Heart right ventricle (tissue), 16 donors: ENCODE results near the gene TMEM143. TPM values are rescaled to one million over a fixed set of nuclear protein-coding genes. Genes with fewer than 3 reads are reported as not detected.
"Not testable (repeated sequence)": the region's sequence is repeated elsewhere in the genome, so short reads cannot be mapped to it uniquely, and the experiment has no call there.

ENCODE experiments used
- ATAC-seq, 8 donors: fragments of 200-7000 bp; cut with Tn5 transposase; one replicate each; pipeline ENCODE4 v1.9.1; 2020; ENCODE audit warnings: mild to moderate bottlenecking in 8 of 8, moderate library complexity in 8 of 8, moderate number of reproducible peaks in 1 of 8
- DNase-seq, 2 donors: peaks; one replicate each; pipeline ENCODE4 v3.0.0-alpha.2; 2020
- H3K27ac ChIP-seq, 10 donors: fragments of 200-600 bp; sonication (generic) in 2 of 10; one replicate each; pipeline versions ENCODE4 v1.5.0 to v1.8.0; 2020 to 2022; ENCODE audit warnings: mild to moderate bottlenecking in 3 of 10
- H3K27me3 ChIP-seq, 7 donors: fragments of 200-600 bp; one replicate each; pipeline ENCODE4 v1.8.0; 2021 to 2022; ENCODE audit warnings: mild to moderate bottlenecking in 2 of 7
- H3K36me3 ChIP-seq, 9 donors: fragments of 200-600 bp; sonication (generic) in 1 of 9; one replicate each; pipeline versions ENCODE4 v1.5.0 to v1.8.0; 2020 to 2022; ENCODE audit warnings: mild to moderate bottlenecking in 2 of 9
- H3K4me1 ChIP-seq, 9 donors: fragments of 200-600 bp; sonication (generic) in 1 of 9; one replicate each; pipeline versions ENCODE4 v1.5.0 to v1.8.0; 2020 to 2022; ENCODE audit warnings: mild to moderate bottlenecking in 4 of 9
- H3K4me3 ChIP-seq, 10 donors: fragments of 200-600 bp; sonication (generic) in 2 of 10; one replicate each; pipeline versions ENCODE4 v1.5.0 to v1.8.0; 2020 to 2022; ENCODE audit warnings: mild to moderate bottlenecking in 7 of 10, moderate library complexity in 2 of 10
- H3K9me3 ChIP-seq, 11 donors: fragments of 200-600 bp in 10 of 11; sonication (generic) in 2 of 11; one replicate each; pipeline versions ENCODE4 v1.5.0 to v1.8.0; 2013 to 2022; ENCODE audit warnings: mild to moderate bottlenecking in 2 of 11, control low read depth in 1 of 11, moderate library complexity in 1 of 11
- CTCF ChIP-seq, 9 donors: fragments of 200-600 bp; sonication (generic) in 2 of 9; IDR thresholded peaks; one replicate each; pipeline versions ENCODE4 v1.5.0 to v1.8.0; 2021 to 2022; ENCODE audit warnings: antibody characterized with exemption in 9 of 9, mild to moderate bottlenecking in 5 of 9, moderate library complexity in 1 of 9
- WGBS, 2 donors: extraction: QIAGEN DNeasy Blood & Tissue Kit; methylation state at CpG; one replicate each; pipeline ENCODE4 v1.1.7; 2013; ENCODE audit warnings: inconsistent platforms in 1 of 2; 5-methylcytosine and 5-hydroxymethylcytosine counted together
- intact Hi-C, 10 donors: fragments of 100-400 bp; cut with DNase I; formaldehyde crosslinking; loops; one replicate each; pipeline versions ENCODE4 v1.11.1 to v1.14.2; 2022
- polyA plus RNA-seq, 2 donors: library from polyadenylated mRNA; stranded (reverse); fragments of 200-250 nt; gene quantifications; one replicate each; pipeline ENCODE4 v1.2.3, GENCODE V29; 2013
- total RNA-seq, 10 donors: library from RNA; stranded (reverse); fragmentation: NEBNext Ultra II Directional in 3 of 10; extraction: Animal tissue kit (Norgen Biotek cat#: 25700) in 3 of 10; gene quantifications; one replicate each; pipeline versions ENCODE4 v1.2.1 to v1.2.4, GENCODE V29; 2021 to 2023
- donor health status: Arrhythmogenic right ventricular cardiomyopathy.
- donor health status: ischemic (EF 13 %, LVEDD 7.1; RV severe dilation, severe dysfunction).
- donor health status: healthy with polysubstance abuse.
- donor health status: DM: no; HTN: yes; CAD: no.
- donor health status: DM: no; HTN: no; CAD: no.
- donor health status: ischemic (EF 25% LVEDD 6.9; RV normal size, moderate dysfunction).
- donor health status: ischemic (EF 25% LVEDD 5.7; RV mildly dilated, moderate dysfunction).
- donor health status: healthy.
- donor health status: DM: yes; HTN: yes; CAD: no.
- donor health status: Ischemic cardiomyopathy.
- donor health status: ischemic (EF 35%, LVEDD 5.7; RV mildly dilated, moderate dysfunction).
- donor health status: nonischemic (EF 11% LVEDD 7.7; RV severe dilation, severe dysfunction).
- donor health status: DM: yes; HTN: yes; CAD: no.
- donor health status: PGD.
- donor health status: ischemic (EF 29% LVEDD 5.4; RV normal size, mild dysfunction).
- donor health status: nonischemic (EF 23%, LVEDD 6.1; RV moderate dilation, normal function).

Gene TMEM143
- total and polyA plus RNA-seq, 12 donors: 9.7 to 110 (median 80.4) TPM

- no peak for DNase-seq
- intact Hi-C loops: no loop called here
Measured at GRCh38 chr19:48379058-48379457, 15.3 kb upstream of the TMEM143 start.

GRCh38 chr19:48378194-48378570 lies 14.4 kb upstream of the TMEM143 start:
- Histone ChIP-seq H3K4me3 (no peak overlapping the region), H3K36me3 (peaks cover 0 to 31% (median 14%) of the 10 kb centered on the region in 9 donors), H3K27me3 (no peaks in the 10 kb centered on the region)

More at GRCh38 chr19:48379058-48379457, 15.3 kb upstream of the TMEM143 start:
- H3K9me3 ChIP-seq: no peaks in the 10 kb centered on the region
- TF ChIP-seq CTCF (IDR thresholded peaks at IDR 0.05): no peak
- H3K4me1 ChIP-seq: no peaks in the 10 kb centered on the region
- no peak overlapping the region for H3K27ac ChIP-seq
- 86 to 88% methylated on average over 5 of the region's 5 CpGs for WGBS, 2 donors
- no peak for ATAC-seq
- H3K27me3 ChIP-seq: no peaks in the 10 kb centered on the region
- peaks cover 0 to 40% (median 21%) of the 10 kb centered on the region in 9 donors for H3K36me3 ChIP-seq
- H3K4me3 ChIP-seq: no peak overlapping the region

GRCh38 chr19:48373567-48373966 lies 9.8 kb upstream of the TMEM143 start:
- no peak for ATAC-seq
- no peak for TF ChIP-seq CTCF (IDR thresholded peaks at IDR 0.05)

More at GRCh38 chr19:48378194-48378570, 14.4 kb upstream of the TMEM143 start:
- WGBS, 2 donors: 94 to 97% methylated on average over 10 of the region's 10 CpGs
- Histone ChIP-seq H3K27ac (no peak overlapping the region), H3K9me3 (no peaks in the 10 kb centered on the region), H3K4me1 (no peaks in the 10 kb centered on the region)
- no peak for ATAC-seq
- intact Hi-C loops: no loop called here
- no peak for DNase-seq
- TF ChIP-seq CTCF (IDR thresholded peaks at IDR 0.05): no peak

GRCh38 chr19:48372904-48373303 lies 9.2 kb upstream of the TMEM143 start:
- H3K27ac ChIP-seq: no peak overlapping the region
- ATAC-seq (no peak), DNase-seq (no peak)
- no peak overlapping the region for H3K4me3 ChIP-seq
- H3K4me1 ChIP-seq: no peaks in the 10 kb centered on the region
- no peak for TF ChIP-seq CTCF (IDR thresholded peaks at IDR 0.05)
- intact Hi-C loops: no loop called here
- no peaks in the 10 kb centered on the region for H3K9me3 ChIP-seq
- no peaks in the 10 kb centered on the region for H3K36me3 ChIP-seq
- WGBS, 2 donors: 59 to 66% methylated on average over 4 of the region's 4 CpGs
- no peaks in the 10 kb centered on the region for H3K27me3 ChIP-seq

More at GRCh38 chr19:48373567-48373966, 9.8 kb upstream of the TMEM143 start:
- WGBS, 2 donors: 84 to 85% methylated on average over 11 of the region's 11 CpGs
- Histone ChIP-seq H3K4me1 (no peaks in the 10 kb centered on the region), H3K27ac (no peak overlapping the region), H3K9me3 (no peaks in the 10 kb centered on the region), H3K36me3 (no peaks in the 10 kb centered on the region), H3K27me3 (no peaks in the 10 kb centered on the region), H3K4me3 (no peak overlapping the region)
- DNase-seq: no peak
- intact Hi-C loops: no loop called here

- H3K9me3 ChIP-seq, DNase-seq, H3K27me3 ChIP-seq, intact Hi-C loops, H3K27ac ChIP-seq, ATAC-seq, H3K36me3 ChIP-seq, H3K4me1 ChIP-seq, H3K4me3 ChIP-seq: not testable (repeated sequence)
- 98% methylated on average over 5 of the region's 5 CpGs for WGBS, 2 donors
Measured at GRCh38 chr19:48371771-48372170, 8.0 kb upstream of the TMEM143 start.
